Endothelial cell of umbilical vein (primary cell): ENCODE results near the gene EXOSC5. TPM values are rescaled to one million over a fixed set of nuclear protein-coding genes. Genes with fewer than 3 reads are reported as not detected.
A peak's percentile ranks its signal among the peaks of the same experiment; 100 is the strongest.

Experiments
- BruUV-seq: library from RNA; stranded (reverse); fragments of 400-500 nt; replicated peaks from 2 replicates; lab custom pipeline; 2021; lab: Mats Ljungman, UMichigan
- CTCF ChIA-PET: fragments of 300-600, 350-600 bp; sonication (Branson Sonifier 250); formaldehyde crosslinking; loops from one replicate; lab custom pipeline; 2021; ENCODE audit warnings: antibody characterized with exemption, inconsistent platforms; lab: Charles Lee
- POLR2A ChIA-PET: fragments of 300-600, 350-600 bp; sonication (Branson Sonifier 250); formaldehyde crosslinking; loops from one replicate; lab custom pipeline; 2021; ENCODE audit warnings: antibody characterized with exemption, inconsistent platforms; lab: Charles Lee
- DNase-seq: peaks from one replicate; pipeline ENCODE4 v3.0.0-alpha.2; 2011; ENCODE audit warnings: low read depth, low spot score
- FAIRE-seq: peaks from 2 replicates; lab custom pipeline; 2011; peaks lifted over from hg19 to GRCh38; lab: Jason Lieb, UNC
- H2AFZ ChIP-seq: 2 replicates; pipeline ENCODE4 v1.6.0; 2012; ENCODE audit warnings: low read depth, low read length, control low read depth, inconsistent platforms
- H3K27ac ChIP-seq: 2 replicates; pipeline ENCODE4 v1.5.1; 2011; ENCODE audit warnings: low read depth, mild to moderate bottlenecking, control low read depth, low read length, moderate library complexity; ENCODE audit not compliant: insufficient read depth
- H3K27me3 ChIP-seq, 2 experiments: 2 replicates each; pipeline versions ENCODE4 v1.6.0 to v1.6.1; 2011; ENCODE audit warnings: low read length in 2 of 2, mixed read lengths in 1 of 2; ENCODE audit not compliant: control insufficient read depth in 2 of 2, insufficient read depth in 2 of 2
- H3K36me3 ChIP-seq, 2 experiments: 2 replicates in 1 of 2; 3 replicates in 1 of 2; pipeline ENCODE4 v1.5.1; 2011; ENCODE audit warnings: low read length in 2 of 2, mild to moderate bottlenecking in 1 of 2, moderate library complexity in 1 of 2; ENCODE audit not compliant: control insufficient read depth in 2 of 2, insufficient read depth in 2 of 2; ENCODE audit errors: extremely low read depth in 1 of 2
- H3K4me1 ChIP-seq: 3 replicates; pipeline ENCODE4 v1.5.1; 2011; ENCODE audit warnings: mild to moderate bottlenecking, low read length; ENCODE audit not compliant: control insufficient read depth, insufficient read depth; ENCODE audit errors: extremely low read depth
- H3K4me2 ChIP-seq: 2 replicates; pipeline ENCODE4 v1.6.1; 2011; ENCODE audit warnings: low read length, control low read depth, mixed read lengths; ENCODE audit not compliant: insufficient read depth
- H3K4me3 ChIP-seq, 3 experiments: fragments of 200-600 bp in 1 of 3; sonication (generic), shearing (Covaris generic) in 1 of 3; replicated peaks in 1 of 3; 2 replicates each; pipeline ENCODE4 v1.5.1; 2011 to 2016; ENCODE audit warnings: control low read depth in 3 of 3, low read length in 3 of 3, mild to moderate bottlenecking in 2 of 3, inconsistent platforms in 1 of 3, low read depth in 1 of 3, moderate library complexity in 1 of 3; ENCODE audit not compliant: insufficient read depth in 1 of 3
- H3K79me2 ChIP-seq: 2 replicates; pipeline ENCODE4 v1.6.0; 2012; ENCODE audit warnings: low read length, inconsistent platforms; ENCODE audit not compliant: control insufficient read depth, insufficient read depth
- H3K9ac ChIP-seq: replicated peaks from 2 replicates; pipeline ENCODE3; 2011; ENCODE audit warnings: low read length, control low read depth; ENCODE audit not compliant: insufficient read depth; ENCODE audit errors: extremely low read depth
- H3K9me1 ChIP-seq: replicated peaks from 3 replicates; pipeline ENCODE4 v1.6.0; 2011; ENCODE audit warnings: mild to moderate bottlenecking, low read length; ENCODE audit not compliant: control insufficient read depth, insufficient read depth; ENCODE audit errors: extremely low read depth
- H3K9me3 ChIP-seq: replicated peaks from 2 replicates; pipeline ENCODE4 v1.5.1; 2012; ENCODE audit warnings: low read length, inconsistent platforms; ENCODE audit not compliant: control insufficient read depth, insufficient read depth
- H4K20me1 ChIP-seq: replicated peaks from 2 replicates; pipeline ENCODE3; 2011; ENCODE audit warnings: mild to moderate bottlenecking, low read length; ENCODE audit not compliant: control insufficient read depth, insufficient read depth; ENCODE audit errors: extremely low read depth
- CTCF ChIP-seq, 2 donors: IDR thresholded peaks; 1 replicate in 1 of 2; 2 replicates in 1 of 2; pipeline ENCODE4 v1.5.1; 2011; ENCODE audit warnings: low read length in 2 of 2, mild to moderate bottlenecking in 2 of 2, moderate library complexity in 2 of 2, control low read depth in 1 of 2, inconsistent platforms in 1 of 2, low read depth in 1 of 2; ENCODE audit not compliant: insufficient read depth in 1 of 2; ENCODE audit errors: extremely low read depth in 1 of 2
- EZH2 ChIP-seq: IDR thresholded peaks from 2 replicates; pipeline ENCODE4 v1.6.1; 2012; ENCODE audit warnings: borderline replicate concordance, low read depth, mild to moderate bottlenecking, moderate library complexity, low read length, inconsistent platforms; ENCODE audit not compliant: severe bottlenecking
- FOS ChIP-seq: IDR thresholded peaks from 2 replicates; pipeline ENCODE4 v1.6.1; 2011; ENCODE audit warnings: mild to moderate bottlenecking, low read length, moderate library complexity, borderline replicate concordance; ENCODE audit not compliant: insufficient read depth
- GATA2 ChIP-seq: IDR thresholded peaks from 2 replicates; pipeline ENCODE4 v1.7.0; 2011; ENCODE audit warnings: low read depth, mild to moderate bottlenecking, moderate library complexity, mixed read lengths, low read length; ENCODE audit not compliant: insufficient read length, insufficient read depth
- JUN ChIP-seq: IDR thresholded peaks from 2 replicates; pipeline ENCODE4 v1.6.1; 2011; ENCODE audit warnings: borderline replicate concordance, low read depth; ENCODE audit not compliant: insufficient read length, insufficient read depth
- MAX ChIP-seq: IDR thresholded peaks from 2 replicates; pipeline ENCODE4 v1.6.1; 2011; ENCODE audit not compliant: insufficient read depth, insufficient read length
- MYC ChIP-seq: IDR thresholded peaks from one replicate; pipeline ENCODE4 v1.6.1; 2011; ENCODE audit warnings: mild to moderate bottlenecking, low read depth, low read length
- POLR2A ChIP-seq: IDR thresholded peaks from 2 replicates; pipeline ENCODE4 v1.6.1; 2012; ENCODE audit warnings: low read depth, mild to moderate bottlenecking, control low read depth, low read length
- POLR2AphosphoS5 ChIP-seq: IDR thresholded peaks from 2 replicates; pipeline ENCODE4 v1.6.1; 2012; ENCODE audit warnings: low read depth, mild to moderate bottlenecking, control low read depth, low read length, moderate library complexity; ENCODE audit not compliant: insufficient read depth
- dilution Hi-C: fragments of 300-500 bp; cut with MboI; formaldehyde crosslinking; loops from one replicate; pipeline ENCODE4 v1.15.0; 2019; ENCODE audit warnings: low sequenced_read_pairs; ENCODE audit not compliant: extremely low pct_ligation_motif_present
- intact Hi-C: fragments of 100-400 bp; cut with micrococcal nuclease; formaldehyde crosslinking; loops from one replicate; pipeline ENCODE4 v1.10.0; 2022
- polyA plus RNA-seq, 4 experiments: library from polyadenylated mRNA; depleted of rRNA in 3 of 4; stranded (reverse) in 3 of 4; unstranded in 1 of 4; fragments of >200 nt; gene quantifications; 2 replicates each; pipeline versions ENCODE4 v1.2.1 to v1.2.3, GENCODE V29; 2011 to 2012; ENCODE audit warnings: missing spikeins in 1 of 4
- total RNA-seq: library from RNA; stranded (reverse); gene quantifications from 2 replicates; pipeline ENCODE4 v1.2.3, GENCODE V29; 2021

Gene EXOSC5
- total and polyA plus RNA-seq, 2 donors (not counting 3 experiments of a cell fraction or from before 2014, with no cell fraction given) = 14.0 to 20.9 TPM

GRCh38 chr19:41398050-41398418 lies 875 bp upstream of the EXOSC5 start:
- no peak for FAIRE-seq
- TSS peak; percentile 58 for BruUV-seq
- Histone ChIP-seq H3K9me3 (no peaks in the 10 kb centered on the region), H3K36me3 (no peaks in the 10 kb centered on the region), H3K27ac (peak overlapping the region; percentile 93), H3K27me3 (no peaks in the 10 kb centered on the region), H3K9ac (peak overlapping the region; percentile 94), H3K9me1 (no peaks in the 10 kb centered on the region), H3K4me1 (peaks cover 34% of the 10 kb centered on the region), H3K4me3 (peak overlapping the region; percentile 79 to 95 (median 81)), H2AFZ (peak overlapping the region; percentile 49), H3K79me2 (peaks cover 6% of the 10 kb centered on the region), H4K20me1 (no peaks in the 10 kb centered on the region), H3K4me2 (peak overlapping the region; percentile 72)
- intact Hi-C loops = no loop called here
- POLR2A ChIA-PET = interaction anchor here (0.6 kb wide), 1 partner anchor 33 kb away, joined by 3 read pairs; no protein-coding TSS in a partner anchor
- dilution Hi-C loops = no loop called here
- CTCF ChIA-PET = no interaction called here
- TF ChIP-seq FOS (no peak), JUN (no peak), MYC (no peak), POLR2AphosphoS5 (no peak), CTCF (IDR thresholded peaks at IDR 0.05; ENCODE audit: extremely low read depth in 1 of 2, insufficient read depth in 1 of 2, low read depth in 1 of 2, low read length in 2 of 2) (no peak), MAX (no peak), GATA2 (no peak), EZH2 (no peak), POLR2A (no peak)
- DNase-seq = no peak
